MM.1S (cell line): ENCODE results near the gene BIRC6.

Experiments used
- DNase-seq: peaks from one replicate; pipeline ENCODE4 v3.0.0-alpha.2; 2015
- H2AFZ ChIP-seq: fragments of 300-600 bp; sonication (generic); 2 replicates; pipeline ENCODE4 v1.6.0; 2016; ENCODE audit warnings: antibody characterized with exemption, low read length
- H3F3A ChIP-seq: fragments of 300-600 bp; sonication (generic); 2 replicates; pipeline ENCODE4 v1.6.1; 2016; ENCODE audit warnings: mild to moderate bottlenecking, antibody characterized with exemption, low read length, moderate library complexity, mixed read lengths; ENCODE audit not compliant: insufficient read depth
- H3K27ac ChIP-seq: fragments of 300-600 bp; sonication (generic); 2 replicates; pipeline ENCODE4 v1.5.1; 2016; ENCODE audit warnings: mild to moderate bottlenecking, low read length
- H3K27me3 ChIP-seq: fragments of 300-600 bp; sonication (generic); replicated peaks from 2 replicates; pipeline ENCODE4 v1.6.0; 2016; ENCODE audit warnings: low read length; ENCODE audit not compliant: insufficient read depth
- H3K36me3 ChIP-seq: fragments of 300-600 bp; sonication (generic); replicated peaks from 2 replicates; pipeline ENCODE4 v1.6.1; 2016; ENCODE audit warnings: mild to moderate bottlenecking, low read length, mixed read lengths; ENCODE audit not compliant: insufficient read depth
- H3K4me1 ChIP-seq: fragments of 300-600 bp; sonication (generic); 2 replicates; pipeline ENCODE4 v1.6.1; 2016; ENCODE audit warnings: low read length, mixed read lengths
- H3K4me2 ChIP-seq: fragments of 300-600 bp; sonication (generic); 2 replicates; pipeline ENCODE4 v1.6.0; 2016; ENCODE audit warnings: low read depth, low read length
- H3K4me3 ChIP-seq: fragments of 300-600 bp; sonication (generic); 2 replicates; pipeline ENCODE4 v1.5.1; 2016; ENCODE audit warnings: low read length, mixed read lengths
- H3K79me2 ChIP-seq: fragments of 300-600 bp; sonication (generic); 2 replicates; pipeline ENCODE4 v1.6.1; 2016; ENCODE audit warnings: mixed run types, low read length, mixed read lengths
- H3K9ac ChIP-seq: fragments of 300-600 bp; sonication (generic); 2 replicates; pipeline ENCODE4 v1.6.1; 2016; ENCODE audit warnings: low read length, mixed read lengths
- H3K9me2 ChIP-seq: fragments of 300-600 bp; sonication (generic); replicated peaks from 2 replicates; pipeline ENCODE4 v1.6.1; 2016; ENCODE audit warnings: mild to moderate bottlenecking, low read length, mixed read lengths; ENCODE audit not compliant: insufficient read depth
- H3K9me3 ChIP-seq: fragments of 300-600 bp; sonication (generic); replicated peaks from 2 replicates; pipeline ENCODE4 v1.6.1; 2016; ENCODE audit warnings: mild to moderate bottlenecking, low read length, mixed read lengths; ENCODE audit not compliant: insufficient read depth
- H4K20me1 ChIP-seq: fragments of 300-600 bp; sonication (generic); 2 replicates; pipeline ENCODE4 v1.6.1; 2016; ENCODE audit warnings: mild to moderate bottlenecking, low read length, moderate library complexity, mixed read lengths; ENCODE audit not compliant: insufficient read depth
- CTCF ChIP-seq: fragments of 300-600 bp; sonication (generic); IDR thresholded peaks from 2 replicates; pipeline ENCODE4 v1.5.1; 2016; ENCODE audit warnings: antibody characterized with exemption, low read length, mixed read lengths
- EZH2 ChIP-seq: fragments of 300-600 bp; sonication (generic); optimal IDR thresholded peaks from 2 replicates; pipeline ENCODE3; 2017; ENCODE audit warnings: low read depth, mild to moderate bottlenecking, antibody characterized with exemption, low read length, mixed read lengths
- EZH2phosphoT487 ChIP-seq: fragments of 300-600 bp; sonication (generic); IDR thresholded peaks from 2 replicates; pipeline ENCODE4 v1.6.1; 2018; ENCODE audit warnings: antibody characterized with exemption, low read length

Gene BIRC6

GRCh38 chr2:32502941-32503340 lies 146.1 kb downstream of the BIRC6 start:
- Histone ChIP-seq H3K4me2 (no peak overlapping the region), H3K79me2 (no peaks in the 10 kb centered on the region), H3K9me3 (no peaks in the 10 kb centered on the region), H4K20me1 (no peaks in the 10 kb centered on the region), H3K27me3 (no peaks in the 10 kb centered on the region), H3F3A (0 out of 2 replicates have a peak, but pooled peaks cover 2% of the 10 kb centered on the region), H2AFZ (no peak overlapping the region), H3K9ac (no peak overlapping the region), H3K36me3 (peaks cover 3% of the 10 kb centered on the region), H3K4me1 (no peaks in the 10 kb centered on the region), H3K4me3 (no peak overlapping the region), H3K9me2 (no peaks in the 10 kb centered on the region), H3K27ac (no peak overlapping the region)
- DNase-seq: no peak
- TF ChIP-seq CTCF (no peak), EZH2phosphoT487 (no peak), EZH2 (no peak)

- no peak overlapping the region for H3K4me3 ChIP-seq
- no peaks in the 10 kb centered on the region for H3K27me3 ChIP-seq
- no peaks in the 10 kb centered on the region for H3K4me1 ChIP-seq
Measured at GRCh38 chr2:32504877-32505478, 148.2 kb downstream of the BIRC6 start.

GRCh38 chr2:32506446-32506845 lies 149.6 kb downstream of the BIRC6 start:
- no peak overlapping the region for H2AFZ ChIP-seq
- H3F3A ChIP-seq: 0 out of 2 replicates have a peak, but pooled peaks cover 2% of the 10 kb centered on the region
- H3K9me2 ChIP-seq: no peaks in the 10 kb centered on the region
- H3K79me2 ChIP-seq: no peaks in the 10 kb centered on the region
- H4K20me1 ChIP-seq: no peaks in the 10 kb centered on the region
- DNase-seq: no peak
- H3K27ac ChIP-seq: no peak overlapping the region
- peaks cover 3% of the 10 kb centered on the region for H3K36me3 ChIP-seq
- H3K4me1 ChIP-seq: no peaks in the 10 kb centered on the region
- H3K4me3 ChIP-seq: no peak overlapping the region
- no peak for TF ChIP-seq CTCF
- no peak for TF ChIP-seq EZH2phosphoT487
- TF ChIP-seq EZH2: no peak
- no peaks in the 10 kb centered on the region for H3K27me3 ChIP-seq
- no peaks in the 10 kb centered on the region for H3K9me3 ChIP-seq
- H3K9ac ChIP-seq: no peak overlapping the region
- H3K4me2 ChIP-seq: no peak overlapping the region

More at GRCh38 chr2:32504877-32505478, 148.2 kb downstream of the BIRC6 start:
- no peak overlapping the region for H3K4me2 ChIP-seq
- DNase-seq: no peak
- no peaks in the 10 kb centered on the region for H3K9me3 ChIP-seq
- no peak overlapping the region for H3K9ac ChIP-seq
- TF ChIP-seq CTCF (no peak), EZH2 (no peak), EZH2phosphoT487 (no peak)
- no peaks in the 10 kb centered on the region for H3K79me2 ChIP-seq
- no peak overlapping the region for H3K27ac ChIP-seq
- H3K36me3 ChIP-seq: peaks cover 3% of the 10 kb centered on the region
- H3F3A ChIP-seq: 0 out of 2 replicates have a peak, but pooled peaks cover 2% of the 10 kb centered on the region
- no peak overlapping the region for H2AFZ ChIP-seq
- H4K20me1 ChIP-seq: no peaks in the 10 kb centered on the region
- H3K9me2 ChIP-seq: no peaks in the 10 kb centered on the region
